Stimulated activated CD8-positive, alpha-beta memory T cell treated with anti-CD3 and anti-CD28 coated beads, Interleukin-4, amount 100 ng/mL, for 24 hours (primary cell): ENCODE measurements around the gene UBA52.
"Not testable (repeated sequence)": the region's sequence is repeated elsewhere in the genome, so short reads cannot be mapped to it uniquely, and the experiment has no call there.

Experiments used
- DNase-seq: peaks from one replicate; pipeline ENCODE4 v3.0.0-alpha.2; 2020; ENCODE audit warnings: low read depth

The UBA52 gene

DNA sequence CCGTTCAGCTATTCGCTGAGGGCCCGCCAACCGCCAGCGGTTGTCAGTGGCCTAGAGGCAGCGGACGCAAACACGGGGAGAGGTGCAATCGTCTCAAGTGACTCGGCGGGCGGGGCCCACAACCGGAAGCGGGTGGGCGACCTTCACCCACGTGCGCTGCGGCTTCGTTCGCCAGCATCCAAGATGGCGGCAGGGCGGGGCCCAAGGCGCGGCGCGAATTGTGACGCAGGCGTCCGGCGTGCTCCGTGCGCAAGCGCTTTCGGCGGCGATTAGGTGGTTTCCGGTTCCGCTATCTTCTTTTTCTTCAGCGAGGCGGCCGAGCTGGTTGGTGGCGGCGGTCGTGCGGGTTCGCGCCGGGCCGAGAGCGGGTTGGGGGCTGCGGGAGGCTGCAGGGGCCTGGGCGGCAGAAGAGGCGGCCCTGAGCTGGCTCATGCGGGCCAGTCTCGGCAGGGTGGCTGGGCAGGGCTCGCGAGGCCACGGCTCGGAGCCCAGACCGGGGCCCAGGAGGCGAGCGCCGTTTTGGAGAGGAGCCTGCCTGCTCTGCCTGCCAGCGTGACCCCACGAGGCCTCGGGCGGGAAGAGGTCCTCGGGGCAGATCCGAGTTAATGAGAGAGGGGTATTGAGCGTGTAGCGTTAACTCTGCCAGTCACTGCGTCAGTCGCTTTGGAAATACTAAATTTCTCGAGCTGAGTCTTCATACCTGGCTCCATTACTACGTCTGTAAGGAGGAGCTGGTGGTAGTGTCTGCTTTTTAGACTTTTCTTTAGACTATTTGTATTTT, at the start of gene UBA52:
Gene UBA52 (plus strand): TSS at position 294 of the 781 bp plus-strand sequence. CDS start 1,444 bp downstream, outside the sequence.
- DNase-seq: peak; percentile 99

DNA sequence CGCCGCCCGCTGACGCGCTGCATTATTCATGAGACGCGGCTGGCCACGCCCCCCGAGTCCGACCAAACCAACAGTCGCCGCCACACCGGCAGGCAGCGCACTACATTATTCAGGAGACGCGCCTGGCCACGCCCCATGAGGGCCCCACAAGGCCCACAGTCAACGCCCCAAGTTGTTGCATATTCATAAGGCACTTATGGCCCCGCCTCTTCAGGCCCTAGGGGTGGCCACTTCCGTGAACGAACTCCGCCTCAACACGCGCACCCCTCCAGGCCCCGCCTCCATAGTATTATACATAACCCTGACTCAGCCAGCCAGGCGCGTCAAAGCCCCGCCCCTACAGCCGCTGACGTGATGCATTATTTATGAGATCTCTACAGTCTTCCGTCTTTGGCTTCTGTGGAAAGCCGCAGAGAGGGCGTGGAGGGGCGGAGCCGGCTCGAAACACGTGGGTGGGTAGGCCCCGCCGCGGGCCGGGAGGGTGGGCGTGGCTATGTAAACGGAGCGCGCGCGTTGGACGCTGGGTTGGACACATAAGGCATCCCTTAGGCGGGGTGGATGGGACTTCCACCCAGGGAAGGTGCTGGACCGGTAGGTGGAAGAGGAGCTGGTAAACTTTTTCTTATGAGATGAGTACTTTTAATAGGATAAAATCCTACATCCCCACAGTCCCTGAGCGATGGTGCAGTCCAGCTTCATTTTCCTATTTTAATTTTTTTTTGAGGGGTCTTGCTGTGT, 49.4 kb upstream of the UBA52 start:
- peak; percentile 100 for DNase-seq

DNA sequence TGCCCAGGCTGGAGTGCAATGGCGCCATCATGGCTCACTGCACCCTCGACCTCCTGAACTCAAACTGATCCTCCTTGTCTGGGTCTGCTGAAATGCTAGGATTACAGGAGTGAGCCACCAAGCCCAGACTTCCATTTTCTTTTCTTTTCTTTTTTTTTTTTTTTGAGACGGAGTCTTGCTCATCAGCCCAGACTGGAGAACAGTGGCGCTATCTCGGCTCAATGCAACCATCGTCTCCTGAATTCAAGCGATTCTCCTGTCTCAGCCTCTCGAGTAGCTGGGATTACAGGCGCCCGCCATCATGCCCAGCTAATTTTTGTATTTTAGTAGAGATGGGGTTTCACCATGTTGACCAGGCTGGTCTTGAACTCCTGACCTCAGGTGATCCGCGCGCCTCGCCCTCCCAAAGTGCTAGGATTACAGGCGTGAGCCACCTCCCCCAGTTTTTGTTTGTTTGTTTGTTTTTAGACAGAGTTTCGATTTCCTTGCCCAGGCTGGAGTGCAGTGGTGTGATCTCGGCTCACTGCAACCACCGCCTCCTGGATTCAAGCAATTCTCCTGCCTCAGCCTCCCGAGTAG, 48.7 kb upstream of the UBA52 start:
- not testable (repeated sequence) for DNase-seq

DNA sequence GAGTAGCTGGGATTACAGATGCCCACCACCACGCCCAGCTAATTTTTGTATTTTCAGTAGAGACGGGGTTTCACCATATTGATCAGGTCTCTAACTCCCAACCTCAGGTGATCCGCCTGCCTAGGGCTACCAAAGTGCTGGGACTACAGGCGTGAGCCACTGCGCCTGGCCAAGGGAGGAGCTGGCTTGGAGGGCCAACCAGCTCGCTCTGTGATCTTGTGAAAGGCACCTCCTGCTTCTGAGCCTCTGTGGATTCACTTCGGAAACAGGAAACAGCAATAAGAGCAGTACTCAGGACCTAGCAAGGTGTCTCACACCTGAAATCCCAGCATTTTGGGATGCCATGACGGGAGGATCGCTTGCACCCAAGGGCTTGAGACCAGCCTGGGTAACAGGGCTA, 47.8 kb upstream of the UBA52 start:
- DNase-seq: no peak

DNA sequence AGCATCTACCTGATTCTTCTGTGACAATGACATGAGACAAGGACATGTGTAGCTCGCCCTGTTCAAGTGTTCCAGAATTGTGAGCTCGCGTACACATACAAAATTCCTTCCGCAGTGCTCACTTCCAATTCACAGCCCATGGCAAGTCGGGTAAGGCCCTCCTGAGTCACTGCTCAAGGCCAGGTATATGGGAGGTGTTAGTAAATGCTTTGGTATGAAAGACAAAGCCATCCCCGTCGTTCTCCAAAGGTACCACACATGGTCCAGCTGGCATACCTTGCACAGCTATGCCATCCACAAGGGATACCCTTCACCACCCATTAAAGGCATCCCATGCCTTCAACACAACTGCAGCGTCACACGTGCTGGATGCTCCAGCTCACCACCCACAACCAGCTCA, 45.3 kb upstream of the UBA52 start:
- DNase-seq: no peak

DNA sequence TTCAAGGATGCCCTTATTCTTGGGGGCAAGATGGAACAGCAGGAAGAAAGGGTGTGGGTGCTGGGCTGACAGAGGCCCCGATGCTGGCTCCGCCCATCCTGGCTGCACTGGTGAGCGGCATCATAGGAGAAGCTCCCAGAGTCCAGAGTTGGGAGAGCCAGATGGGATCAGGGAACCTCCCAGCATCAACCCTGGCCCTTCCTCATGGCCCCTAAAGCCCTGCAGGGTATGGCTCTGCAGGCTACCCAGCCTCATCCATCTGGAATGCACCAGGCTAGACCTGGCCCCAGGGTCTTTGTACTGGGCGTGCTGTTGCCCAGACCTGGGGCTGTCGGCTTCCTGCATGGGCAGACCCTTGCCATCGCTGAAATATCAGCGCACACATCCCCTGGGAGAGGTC, 41.9 kb upstream of the UBA52 start:
- DNase-seq: no peak

DNA sequence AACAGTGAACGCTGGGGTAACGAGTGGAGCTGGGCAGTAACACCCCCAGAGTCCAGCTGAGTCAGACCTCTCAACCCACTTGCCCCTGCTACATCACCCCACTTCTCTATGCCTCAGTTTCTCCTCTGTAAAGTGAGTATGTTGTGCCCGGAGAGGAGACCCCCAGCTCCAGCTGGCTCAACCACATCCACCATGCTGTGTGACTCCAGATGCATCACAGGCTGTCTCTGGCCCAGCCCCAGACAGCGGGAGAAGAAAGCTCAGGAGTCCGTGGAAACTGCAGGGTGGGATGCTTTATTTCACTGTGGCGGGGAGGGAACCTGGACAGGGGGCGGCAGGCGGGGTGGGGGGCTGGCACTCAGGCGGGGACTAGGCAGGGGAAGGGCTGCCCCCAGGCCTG, 40.2 kb upstream of the UBA52 start:
- DNase-seq: no peak

DNA sequence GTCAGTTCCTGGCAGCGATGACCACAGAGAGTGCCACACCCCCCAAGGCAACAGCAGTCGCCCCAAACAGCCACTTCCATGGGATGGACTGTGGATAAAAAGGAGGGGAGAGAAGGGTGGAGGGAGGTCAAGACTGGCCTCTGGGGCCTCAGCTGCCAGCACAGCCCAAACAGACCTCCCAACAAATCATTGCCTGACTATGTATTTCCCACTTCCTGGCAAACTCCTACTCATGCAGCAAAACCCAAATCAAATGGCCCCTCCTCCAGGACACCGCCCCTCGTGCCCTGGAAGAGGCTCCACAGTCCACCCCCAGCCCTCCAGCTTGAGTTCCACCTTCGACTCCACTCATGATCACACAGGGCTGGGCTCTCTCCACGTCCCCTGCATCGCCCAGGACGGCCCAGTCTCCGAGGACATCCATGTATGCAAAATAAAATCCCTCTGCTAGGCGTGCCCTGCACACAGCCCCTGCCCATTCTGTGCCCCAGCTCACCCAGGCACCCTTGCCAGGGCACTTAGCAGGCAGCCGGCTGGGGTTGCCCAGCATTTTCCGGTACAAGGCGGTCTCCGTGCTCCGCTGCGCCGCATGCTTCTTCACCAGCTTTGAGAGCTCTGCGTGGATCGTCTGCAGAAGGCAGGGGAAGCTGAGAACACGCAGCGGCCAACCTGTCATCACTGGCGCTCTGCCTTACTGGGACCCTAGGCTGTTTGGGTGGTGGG, 39.3 kb upstream of the UBA52 start:
- DNase-seq: no peak

DNA sequence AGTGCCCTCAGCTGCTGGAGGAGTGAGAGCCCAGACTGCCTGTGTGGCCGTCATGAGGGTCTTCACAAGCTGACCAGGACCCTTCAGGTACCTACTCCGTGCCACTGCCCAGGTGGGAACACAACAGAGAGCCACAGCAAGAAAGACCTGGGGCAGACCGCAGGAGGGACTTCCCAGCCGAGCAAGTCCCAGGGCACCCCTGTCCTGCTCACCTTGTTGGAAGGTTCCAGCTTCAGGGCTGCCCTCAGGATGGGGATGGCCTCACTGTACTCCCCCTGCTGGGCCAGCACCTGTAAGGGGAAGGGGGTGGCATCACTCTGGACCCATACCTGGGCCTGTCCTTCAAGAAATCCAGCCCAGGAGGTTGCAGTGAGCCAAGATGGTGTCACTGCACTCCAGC, 38.6 kb upstream of the UBA52 start:
- DNase-seq: no peak

DNA sequence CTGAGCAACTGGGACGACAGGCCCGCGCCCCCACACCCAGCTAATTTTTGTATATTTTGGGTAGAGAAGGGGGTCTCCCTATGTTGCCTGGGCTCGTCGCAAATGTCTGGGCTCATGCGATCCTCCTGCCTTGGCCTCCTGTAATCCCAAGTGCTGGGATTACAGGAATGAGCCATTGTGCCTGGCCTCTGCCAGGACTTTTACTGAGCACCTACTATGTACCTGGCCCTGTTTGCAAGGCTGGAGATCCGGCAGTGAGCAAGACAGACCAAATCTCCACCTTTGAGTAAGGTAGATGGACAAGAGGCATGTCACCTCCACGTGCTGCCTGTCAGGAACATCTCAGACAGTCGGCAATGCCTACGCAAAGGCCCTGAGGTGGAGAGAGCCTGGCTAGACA, 35.2 kb upstream of the UBA52 start:
- no peak for DNase-seq

DNA sequence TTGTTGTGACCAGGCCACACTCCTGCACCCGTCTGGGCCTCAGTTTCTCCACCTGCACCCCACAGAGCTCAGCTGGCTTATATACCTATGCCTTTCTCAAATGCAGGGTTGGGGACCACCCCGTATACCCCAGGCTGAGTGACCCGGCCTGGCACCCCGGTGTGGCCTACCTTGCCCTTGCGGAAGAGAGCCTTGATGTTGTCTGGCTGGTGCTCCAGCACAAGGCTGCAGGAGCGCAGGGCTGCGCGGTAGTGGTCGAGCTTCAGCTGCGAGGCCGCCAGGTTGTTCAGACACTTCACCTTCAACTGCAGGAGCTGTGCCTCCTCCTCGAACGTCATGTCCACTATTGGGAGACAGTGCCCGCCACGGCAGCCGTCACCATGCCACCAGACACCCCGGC, 34.2 kb upstream of the UBA52 start:
- no peak for DNase-seq

DNA sequence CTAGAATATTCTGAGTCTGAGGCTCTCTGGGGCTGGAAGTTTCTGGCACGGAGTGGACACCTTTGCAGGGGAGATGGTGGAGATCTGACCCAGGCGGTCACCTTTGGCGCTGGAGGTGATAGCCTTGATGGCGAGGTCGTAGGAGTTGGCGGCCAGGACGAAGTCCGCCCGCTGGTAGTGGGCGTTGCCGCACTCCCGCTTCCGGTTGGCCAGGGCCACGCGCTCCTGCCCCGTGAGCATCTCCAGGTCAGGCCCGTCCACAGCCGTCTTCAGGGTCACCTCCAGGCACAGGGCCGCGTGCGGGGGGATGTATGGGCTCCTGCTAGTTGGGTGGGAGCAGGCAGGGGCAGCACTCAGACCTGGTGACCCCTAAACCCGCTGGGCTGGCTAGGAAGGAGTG, 33.5 kb upstream of the UBA52 start:
- no peak for DNase-seq

DNA sequence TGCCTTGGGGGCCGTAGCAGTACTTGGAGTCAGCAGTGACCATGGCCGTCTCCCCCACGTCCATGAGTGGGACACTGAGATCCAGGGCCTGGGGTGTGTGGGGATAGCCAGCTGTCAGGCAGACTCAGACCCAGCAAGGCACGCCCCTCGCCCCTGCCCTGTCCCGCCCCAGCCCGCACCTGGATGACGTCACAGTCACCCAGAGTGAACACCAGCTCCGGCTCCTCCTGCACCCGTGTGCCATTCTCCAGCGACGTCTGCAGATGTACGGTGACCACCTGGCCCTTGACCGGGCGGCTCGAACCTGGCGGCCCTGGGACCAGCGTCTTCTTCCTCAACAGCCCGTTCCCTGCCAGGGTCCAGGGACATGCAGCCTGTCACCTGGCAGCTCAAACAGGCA, 32.3 kb upstream of the UBA52 start:
- DNase-seq: no peak

DNA sequence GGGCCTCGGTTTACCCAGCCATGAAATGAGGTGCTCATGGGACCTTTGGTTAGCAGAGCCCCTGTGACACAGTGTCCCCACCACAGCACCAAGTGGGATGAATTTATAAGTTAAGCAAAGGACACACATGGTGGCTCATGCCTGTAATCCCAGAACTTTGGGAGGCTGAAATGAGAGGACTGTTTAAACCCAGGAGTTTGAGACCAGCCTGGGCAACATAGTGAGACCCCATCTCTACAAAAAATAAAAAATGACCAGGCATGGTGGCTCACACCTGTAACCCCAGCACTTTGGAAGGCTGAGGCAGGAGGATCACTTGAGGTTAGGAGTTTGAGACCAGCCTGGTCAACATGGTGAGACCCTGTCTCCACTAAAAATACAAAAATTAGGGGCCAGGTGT, 31.5 kb upstream of the UBA52 start:
- DNase-seq: not testable (repeated sequence)

DNA sequence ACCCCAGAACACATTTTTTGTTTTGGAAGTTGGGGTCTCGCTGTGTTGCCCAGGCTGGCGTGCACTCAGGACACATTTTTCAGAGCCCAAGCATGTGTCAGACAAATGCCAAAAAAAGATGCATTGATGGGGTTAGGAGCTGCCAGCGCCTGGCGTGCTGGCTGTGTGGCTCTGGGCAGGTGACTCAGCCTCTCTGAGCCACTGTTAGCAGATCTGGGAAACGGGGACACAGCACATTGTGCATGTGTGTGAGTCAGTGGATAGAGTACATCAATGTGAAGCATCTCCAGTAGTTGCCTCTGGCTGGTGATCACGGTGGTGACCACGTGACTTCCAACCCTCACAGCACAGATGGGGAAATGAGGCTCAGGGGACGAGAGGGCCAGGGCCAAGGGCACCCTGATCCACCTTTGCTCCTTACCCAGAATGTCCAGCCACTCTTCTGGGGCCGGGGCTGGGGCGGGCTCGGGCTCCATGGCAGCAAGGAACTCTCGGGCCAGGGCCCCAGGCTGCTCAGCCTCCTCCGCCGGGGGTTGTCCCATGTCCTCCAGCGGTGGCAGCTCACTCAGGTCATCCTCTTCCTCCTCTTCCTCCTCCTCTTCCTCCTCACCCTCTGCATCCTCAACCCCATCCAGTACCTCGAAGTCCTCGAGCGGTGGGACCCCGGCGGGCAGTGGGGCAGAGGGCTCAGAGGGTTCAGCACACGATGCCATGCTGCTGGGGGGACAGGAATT, 30.2 kb upstream of the UBA52 start:
- no peak for DNase-seq

DNA sequence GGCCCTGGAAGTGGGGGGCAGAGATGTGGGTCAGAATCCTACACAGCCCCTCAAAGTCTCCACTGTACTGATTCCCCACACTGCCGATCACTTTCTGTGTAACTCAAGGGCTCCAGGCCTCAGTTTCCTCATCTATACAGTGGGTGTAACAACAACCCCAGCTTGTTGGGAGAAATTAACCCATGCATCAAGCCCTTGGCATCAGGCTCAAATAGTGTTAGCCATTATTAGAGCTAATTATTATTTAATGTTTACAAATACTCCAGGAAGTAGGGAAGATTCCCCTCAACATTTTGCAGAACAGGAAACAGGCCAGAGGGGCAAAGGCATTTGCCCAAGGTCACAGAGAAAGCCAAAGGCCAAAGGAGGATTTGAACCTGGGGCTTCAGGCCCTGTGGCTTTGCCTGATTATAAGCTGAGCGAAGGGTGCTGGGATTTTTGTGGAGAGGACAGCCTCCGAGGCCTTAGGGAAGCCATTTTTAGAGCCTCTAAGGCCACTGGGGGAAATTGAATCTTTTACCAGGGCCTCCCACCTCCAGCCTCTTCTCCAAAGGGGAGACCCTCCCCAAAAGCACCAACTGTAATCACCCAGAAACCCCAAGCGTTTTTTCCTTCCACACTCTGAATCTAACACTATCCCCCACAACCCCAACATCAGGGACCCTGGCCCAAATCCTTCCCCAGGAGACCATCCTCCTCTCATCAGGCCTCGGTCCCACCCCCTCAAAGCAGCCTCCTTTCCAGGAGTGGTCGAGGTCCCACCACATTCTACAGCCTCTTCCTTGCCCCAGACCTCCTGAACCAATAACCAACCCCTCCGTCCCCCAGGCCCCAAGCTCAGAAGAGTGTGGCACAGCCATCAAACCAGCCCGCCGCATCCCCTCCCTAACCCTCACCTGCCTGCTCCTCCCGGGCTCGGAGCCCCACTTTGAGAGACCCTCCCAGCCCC, 29.4 kb upstream of the UBA52 start:
- no peak for DNase-seq

DNA sequence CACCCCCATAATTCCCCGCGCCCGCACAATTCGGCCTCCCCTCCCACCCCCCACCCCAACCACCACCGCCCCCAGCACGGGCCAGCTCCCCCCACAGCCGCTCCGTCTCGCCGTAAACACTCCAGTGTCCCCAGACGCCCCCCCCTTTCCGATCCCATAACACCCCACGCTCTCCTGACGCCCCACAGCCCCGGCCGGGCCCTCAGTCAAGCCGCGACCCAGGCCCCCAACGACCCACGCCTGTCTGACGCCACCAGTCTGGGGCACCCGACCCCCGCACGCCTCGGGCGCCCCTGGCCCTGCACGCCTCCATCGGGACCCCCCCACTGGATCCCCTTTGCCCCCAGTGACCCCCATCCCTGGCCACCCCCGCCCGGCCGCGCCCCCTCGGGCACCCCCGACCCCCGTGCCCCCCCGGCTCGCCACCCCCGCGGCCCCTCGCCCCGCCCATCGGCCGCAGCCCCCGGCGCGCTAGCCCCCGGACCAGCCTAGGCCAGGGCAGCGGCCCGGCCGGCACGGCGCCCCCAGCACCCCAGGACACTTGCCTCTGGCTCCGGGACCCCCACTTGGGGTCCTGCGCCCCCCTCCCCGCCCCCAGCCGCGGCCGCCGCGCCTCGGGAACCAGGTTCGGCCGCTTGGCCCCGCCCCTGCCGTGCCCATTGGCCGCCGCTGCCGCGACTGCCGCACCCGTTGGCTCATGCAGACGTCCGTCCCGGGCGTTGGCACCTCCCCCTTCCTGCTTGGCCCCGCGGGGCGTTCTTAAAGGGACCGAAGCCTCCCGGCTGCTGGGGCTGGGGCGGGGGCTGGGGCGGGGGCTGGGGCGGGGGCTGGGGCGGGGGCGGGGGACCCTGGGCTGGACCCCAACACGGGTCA, 28.5 kb upstream of the UBA52 start, which contains the start of gene FKBP8:
Gene FKBP8 (minus strand): TSS at position 633 of the 873 bp plus-strand sequence. CDS start 1,603 bp downstream, outside the sequence.
- peak; percentile 90 for DNase-seq

DNA sequence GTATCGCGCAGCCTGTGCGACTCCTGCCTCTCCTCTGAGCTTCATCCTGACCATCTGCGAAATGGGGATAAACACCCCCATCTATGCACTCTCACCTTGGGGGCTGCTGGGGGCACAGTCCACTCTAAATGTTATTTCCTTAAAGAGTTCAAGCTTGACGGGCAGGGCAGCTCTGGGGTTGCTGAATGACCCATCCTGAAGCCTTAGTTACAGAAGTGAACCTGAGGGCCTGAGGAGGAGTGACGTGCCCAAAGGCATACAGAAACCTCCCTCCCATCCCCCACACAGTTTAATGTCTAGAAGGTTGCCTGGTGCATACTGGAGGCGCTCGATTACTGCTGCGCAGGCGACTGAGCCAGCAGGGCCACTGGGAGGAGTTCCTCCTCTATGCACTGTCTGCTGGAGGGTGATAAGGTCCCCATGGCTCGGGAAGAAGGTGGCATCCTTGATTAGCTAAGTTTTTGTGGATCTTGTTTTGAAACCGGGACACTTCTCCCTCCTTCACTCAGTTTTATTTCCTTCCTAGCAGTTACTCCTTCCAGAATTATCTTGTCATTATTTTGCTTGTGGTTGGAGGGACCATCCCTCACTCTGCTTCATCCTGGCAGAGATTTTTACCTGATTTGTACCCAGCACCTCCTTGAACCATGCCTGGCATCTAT, 27.7 kb upstream of the UBA52 start:
- no peak for DNase-seq

DNA sequence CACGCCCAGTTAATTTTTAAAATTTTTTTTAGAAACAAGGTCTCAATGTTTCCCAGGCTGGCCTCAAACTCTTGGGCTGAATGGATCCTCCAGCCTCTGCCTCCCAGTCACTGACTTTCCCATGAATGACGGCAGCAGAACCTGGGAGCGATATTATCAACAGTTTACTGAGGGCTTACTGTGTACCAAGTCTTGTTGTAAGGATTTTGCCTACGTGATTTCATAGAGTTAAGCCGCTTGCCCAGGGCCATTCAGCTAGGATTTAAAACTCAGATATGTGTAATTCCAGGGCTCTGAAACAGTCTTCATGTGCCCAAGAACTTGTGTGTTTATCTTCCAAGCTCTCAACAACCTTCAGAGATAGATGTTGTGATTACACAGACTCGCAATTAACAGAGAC, 20.0 kb upstream of the UBA52 start:
- DNase-seq: no peak
